Vagina (tissue), 2 donors: ENCODE data around the gene PFKFB4. TPM values are rescaled to one million over a fixed set of nuclear protein-coding genes. Genes with fewer than 3 reads are reported as not detected.

ENCODE experiments used
- DNase-seq, 2 donors: peaks; one replicate each; pipeline ENCODE4 v3.0.0-alpha.2; 2017; ENCODE audit errors: extremely low spot score in 2 of 2
- H3K27ac ChIP-seq: fragments of 200-600 bp; sonication (generic); one replicate; pipeline ENCODE4 v1.5.1; 2019
- H3K27me3 ChIP-seq: fragments of 200-600 bp; sonication (generic); one replicate; pipeline ENCODE4 v1.5.1; 2019
- H3K36me3 ChIP-seq, 2 donors: fragments of 200-600 bp; sonication (generic); one replicate each; pipeline ENCODE4 v1.5.1; 2017 to 2019
- H3K4me1 ChIP-seq: fragments of 200-600 bp; sonication (generic); one replicate; pipeline ENCODE4 v1.5.1; 2019
- H3K4me3 ChIP-seq, 2 donors: fragments of 200-600 bp; sonication (generic); 1 replicate in 1 of 2; 2 replicates in 1 of 2; pipeline ENCODE4 v1.5.1; 2016 to 2019
- H3K9me3 ChIP-seq: fragments of 200-600 bp; sonication (generic); one replicate; pipeline ENCODE4 v1.5.1; 2019
- POLR2A ChIP-seq, 2 donors: fragments of 450-650 bp; IDR thresholded peaks; one replicate each; pipeline ENCODE4 v1.6.1; 2017; ENCODE audit warnings: antibody characterized with exemption in 2 of 2, mild to moderate bottlenecking in 2 of 2, moderate library complexity in 2 of 2
- POLR2AphosphoS5 ChIP-seq, 2 donors: sonication (generic); formaldehyde crosslinking; IDR thresholded peaks; one replicate each; pipeline ENCODE4 v1.9.0; 2017; ENCODE audit warnings: antibody characterized with exemption in 2 of 2, mild to moderate bottlenecking in 2 of 2, low read depth in 1 of 2; ENCODE audit not compliant: insufficient read depth in 1 of 2
- intact Hi-C: fragments of 100-400 bp; cut with DNase I; formaldehyde crosslinking; loops from one replicate; pipeline ENCODE4 v1.15.1; 2023
- microRNA counts, 2 donors: library from miRNA; unstranded; fragments of <30 nt; microRNA quantifications; one replicate each; lab custom pipeline; 2016 to 2017
- microRNA-seq: library from miRNA; unstranded; fragments of <30 nt; microRNA quantifications from one replicate; pipeline ENCODE4, GENCODE V29; 2017; ENCODE audit warnings: borderline number of aligned reads, borderline replicate concordance
- small RNA-seq: library from RNA; depleted of rRNA; stranded (forward); fragments of <200 nt; gene quantifications from one replicate; pipeline ENCODE3, GENCODE V24; 2016
- total RNA-seq: library from RNA; depleted of rRNA; stranded (reverse); fragments of >200 nt; gene quantifications from one replicate; pipeline ENCODE4 v1.2.3, GENCODE V29; 2016
- TF ChIP-seq, protein P1 (sequence below), 3 experiments: fragments of 450-650 bp in 2 of 3; fragments of 200-600 bp in 1 of 3; sonication (generic) in 1 of 3; IDR thresholded peaks; one replicate each; pipeline ENCODE4 v1.5.1; 2017 to 2019; ENCODE audit warnings: antibody characterized with exemption in 3 of 3, mild to moderate bottlenecking in 2 of 3, moderate library complexity in 2 of 3

PFKFB4 gene
- total RNA-seq, 1 donor from 2014 or later: 7.4 TPM

GRCh38 chr3:48468329-48468731, 88.3 kb downstream of the PFKFB4 start:
- Histone ChIP-seq H3K27me3 (no peaks in the 10 kb centered on the region), H3K4me3 (peak overlapping the region in 1 of 2 donors; percentile 2), H3K4me1 (peaks cover 85% of the 10 kb centered on the region), H3K9me3 (no peaks in the 10 kb centered on the region), H3K36me3 (peaks cover 0 to 23% of the 10 kb centered on the region in 2 donors), H3K27ac (peak overlapping the region; percentile 100)
- intact Hi-C loops: no loop called here
- no peak for DNase-seq
- TF ChIP-seq POLR2A (IDR thresholded peaks at IDR 0.05) (no peak), POLR2AphosphoS5 (IDR thresholded peaks at IDR 0.05; ENCODE audit: insufficient read depth in 1 of 2, low read depth in 1 of 2) (no peak)
- TF ChIP-seq, protein P1, sequence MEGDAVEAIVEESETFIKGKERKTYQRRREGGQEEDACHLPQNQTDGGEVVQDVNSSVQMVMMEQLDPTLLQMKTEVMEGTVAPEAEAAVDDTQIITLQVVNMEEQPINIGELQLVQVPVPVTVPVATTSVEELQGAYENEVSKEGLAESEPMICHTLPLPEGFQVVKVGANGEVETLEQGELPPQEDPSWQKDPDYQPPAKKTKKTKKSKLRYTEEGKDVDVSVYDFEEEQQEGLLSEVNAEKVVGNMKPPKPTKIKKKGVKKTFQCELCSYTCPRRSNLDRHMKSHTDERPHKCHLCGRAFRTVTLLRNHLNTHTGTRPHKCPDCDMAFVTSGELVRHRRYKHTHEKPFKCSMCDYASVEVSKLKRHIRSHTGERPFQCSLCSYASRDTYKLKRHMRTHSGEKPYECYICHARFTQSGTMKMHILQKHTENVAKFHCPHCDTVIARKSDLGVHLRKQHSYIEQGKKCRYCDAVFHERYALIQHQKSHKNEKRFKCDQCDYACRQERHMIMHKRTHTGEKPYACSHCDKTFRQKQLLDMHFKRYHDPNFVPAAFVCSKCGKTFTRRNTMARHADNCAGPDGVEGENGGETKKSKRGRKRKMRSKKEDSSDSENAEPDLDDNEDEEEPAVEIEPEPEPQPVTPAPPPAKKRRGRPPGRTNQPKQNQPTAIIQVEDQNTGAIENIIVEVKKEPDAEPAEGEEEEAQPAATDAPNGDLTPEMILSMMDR (IDR thresholded peaks at IDR 0.05): no peak

MicroRNAs within 50 kb of the gene (microRNA counts, 767-probe panel; counts per million panel counts)
- microRNA hsa-miR-711 (lab: Ali Mortazavi, UCI): 238 to 261 counts per million in 2 donors

Small RNA genes within 50 kb of the gene (microRNA-seq; reads per million reads assigned to microRNA genes)
- gene MIR6823 (not detected), gene MIR711 (not detected)

Small RNA genes within 50 kb of the gene (small RNA-seq; reads per million reads assigned to genes)
- not detected for gene MIR6823

Other genes with a start within 250 kb of the PFKFB4 start
- not detected for gene SPINK8, start 223.1 kb downstream of the PFKFB4 start, total RNA-seq
- gene FBXW12, start 184.6 kb downstream of the PFKFB4 start, total RNA-seq: not detected
- 257 TPM for gene PLXNB1, start 126.7 kb downstream of the PFKFB4 start, total RNA-seq
- 11.5 TPM for gene CCDC51, start 116.7 kb downstream of the PFKFB4 start, total RNA-seq
- gene TMA7, start 116.5 kb downstream of the PFKFB4 start, total RNA-seq: 251 TPM
- gene ATRIP, start 110.1 kb downstream of the PFKFB4 start, total RNA-seq: 13.8 TPM
- gene SHISA5, start 52.6 kb downstream of the PFKFB4 start, total RNA-seq: 133 TPM
- 5.2 TPM for gene UCN2, start 7.0 kb upstream of the PFKFB4 start, total RNA-seq
- 148 TPM for gene COL7A1, start 38.5 kb upstream of the PFKFB4 start, total RNA-seq
- gene UQCRC1, start 52.8 kb upstream of the PFKFB4 start, total RNA-seq: 190 TPM
- gene TMEM89, start 65.0 kb upstream of the PFKFB4 start, total RNA-seq: not detected
- 35.1 TPM for gene SLC26A6, start 78.7 kb upstream of the PFKFB4 start, total RNA-seq
- 2.2 TPM for gene CELSR3, start 106.1 kb upstream of the PFKFB4 start, total RNA-seq
- 45.9 TPM for gene NCKIPSD, start 129.1 kb upstream of the PFKFB4 start, total RNA-seq
- gene IP6K2, start 160.4 kb upstream of the PFKFB4 start, total RNA-seq: 119 TPM